HuH-7.5 (cell line): ENCODE data around the gene AGBL1.

Source experiments
- DNase-seq: peaks from one replicate; pipeline ENCODE4 v3.0.0; 2011; ENCODE audit warnings: low spot score

The AGBL1 gene

GRCh38 chr15:86247249-86247955 lies 167.7 kb downstream of the AGBL1 start:
- no peak for DNase-seq

DNA sequence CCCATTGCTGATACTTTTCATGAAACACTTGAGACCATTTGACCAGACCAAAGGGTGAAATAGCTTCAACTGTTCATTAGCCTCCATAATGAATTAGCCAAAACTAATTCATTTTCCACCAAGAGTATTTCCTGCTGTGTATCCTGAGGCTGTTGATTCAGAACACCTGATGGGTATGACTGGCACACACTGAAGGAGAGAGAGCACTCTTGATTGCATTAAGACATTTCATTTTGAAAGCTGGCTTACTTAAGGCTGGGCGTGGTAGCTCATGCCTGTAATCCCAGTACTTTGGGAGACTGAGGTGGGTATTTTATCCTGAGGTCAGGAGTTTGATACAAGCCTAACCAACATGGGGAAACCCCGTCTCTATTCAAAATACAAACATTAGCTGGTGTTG lies 175.6 kb downstream of the AGBL1 start:
- no peak for DNase-seq

DNA sequence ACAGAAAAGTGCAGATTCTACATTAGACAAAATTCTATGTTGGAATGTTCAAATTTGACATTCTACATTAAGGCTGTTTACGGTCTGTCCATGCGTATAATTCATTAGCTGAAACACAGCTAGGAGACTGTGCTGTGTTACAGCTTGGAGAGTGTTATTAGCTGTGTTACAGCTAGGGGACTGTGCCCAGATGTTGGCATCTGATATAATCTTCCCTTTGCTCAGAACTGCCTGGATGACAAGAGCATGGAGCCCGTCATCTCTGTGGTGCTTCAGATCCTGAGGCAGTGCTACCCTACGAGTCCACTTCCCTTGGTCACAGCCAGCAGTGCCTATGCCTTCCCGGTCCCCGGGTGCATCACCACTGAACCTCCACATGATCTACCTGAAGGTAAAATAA lies 177.0 kb downstream of the AGBL1 start:
- DNase-seq = no peak

GRCh38 chr15:86259589-86259988 lies 179.9 kb downstream of the AGBL1 start:
- DNase-seq = no peak

- DNase-seq = no peak
These were observed 183.6 kb downstream of the AGBL1 start for GRCh38 chr15:86263230-86263629.

- no peak for DNase-seq
These were observed 187.3 kb downstream of the AGBL1 start for GRCh38 chr15:86266896-86267484.

DNA sequence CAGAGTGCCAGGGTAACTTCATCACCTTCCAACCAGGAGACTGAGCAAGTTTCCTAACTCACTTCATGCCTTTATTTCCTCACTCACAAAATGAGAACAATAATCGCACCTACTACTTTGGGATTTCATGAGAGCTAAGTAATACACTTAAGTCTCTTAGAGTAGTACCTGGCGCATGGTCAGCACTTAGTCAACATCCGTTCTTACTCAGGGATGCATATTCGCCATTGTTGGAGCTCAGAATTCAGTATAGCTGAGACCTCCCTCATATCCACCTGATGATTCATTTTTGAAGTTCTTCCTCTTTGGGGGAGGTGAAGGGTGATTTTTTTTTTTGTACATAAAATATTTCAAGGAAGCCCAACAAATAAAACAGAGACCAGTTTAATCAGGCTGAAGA lies 188.2 kb downstream of the AGBL1 start:
- no peak for DNase-seq

- DNase-seq = no peak
These were observed 188.9 kb downstream of the AGBL1 start for GRCh38 chr15:86268558-86268957.

DNA sequence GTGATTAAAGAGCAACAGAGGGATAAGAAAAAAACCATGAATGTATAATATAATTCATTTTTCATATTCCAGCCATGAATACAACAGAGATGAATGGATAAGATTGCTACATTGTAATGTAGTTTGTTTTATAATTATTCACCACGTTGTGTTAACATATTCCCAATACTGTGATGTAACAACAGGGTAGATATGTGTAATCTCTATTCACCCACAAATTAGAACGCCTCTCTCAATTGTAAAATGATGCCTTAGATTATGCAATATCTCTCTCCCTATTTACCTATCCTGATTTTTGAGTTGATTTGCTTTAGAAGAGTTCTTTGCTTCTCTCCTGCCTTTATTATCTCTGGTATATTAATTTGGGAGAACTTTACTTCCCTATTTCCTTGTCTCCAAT lies 193.6 kb downstream of the AGBL1 start:
- no peak for DNase-seq

- DNase-seq = no peak
These were observed 195.7 kb downstream of the AGBL1 start for GRCh38 chr15:86275361-86275760.

GRCh38 chr15:86278586-86278985 lies 198.9 kb downstream of the AGBL1 start:
- DNase-seq = no peak

GRCh38 chr15:86284635-86285034 lies 205.0 kb downstream of the AGBL1 start:
- no peak for DNase-seq

GRCh38 chr15:86295511-86295910 lies 215.8 kb downstream of the AGBL1 start:
- DNase-seq = no peak

DNA sequence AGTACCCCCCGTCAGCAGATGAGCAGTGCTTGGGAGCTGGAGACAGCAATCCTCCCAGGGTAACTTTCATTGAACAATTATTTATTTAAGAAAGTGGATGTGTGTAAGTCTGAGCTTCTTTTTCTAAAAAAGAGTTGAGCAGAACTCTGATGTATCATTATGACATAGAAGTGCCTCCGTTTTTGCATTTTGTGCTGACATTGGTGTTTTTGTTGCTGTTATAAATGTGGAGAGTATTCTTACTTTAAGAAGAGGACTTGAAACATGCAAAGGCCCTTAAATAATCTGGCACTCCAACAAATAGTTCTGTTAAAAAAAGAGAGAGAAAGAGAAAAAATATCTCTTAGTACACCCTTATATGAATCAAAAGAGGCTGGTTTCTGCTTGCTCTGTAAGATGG lies 217.1 kb downstream of the AGBL1 start:
- no peak for DNase-seq

- DNase-seq = no peak
These were observed 220.9 kb downstream of the AGBL1 start for GRCh38 chr15:86300390-86301125.

GRCh38 chr15:86311568-86312280 lies 232.1 kb downstream of the AGBL1 start:
- no peak for DNase-seq

- no peak for DNase-seq
These were observed 232.8 kb downstream of the AGBL1 start for GRCh38 chr15:86312486-86312885.

DNA sequence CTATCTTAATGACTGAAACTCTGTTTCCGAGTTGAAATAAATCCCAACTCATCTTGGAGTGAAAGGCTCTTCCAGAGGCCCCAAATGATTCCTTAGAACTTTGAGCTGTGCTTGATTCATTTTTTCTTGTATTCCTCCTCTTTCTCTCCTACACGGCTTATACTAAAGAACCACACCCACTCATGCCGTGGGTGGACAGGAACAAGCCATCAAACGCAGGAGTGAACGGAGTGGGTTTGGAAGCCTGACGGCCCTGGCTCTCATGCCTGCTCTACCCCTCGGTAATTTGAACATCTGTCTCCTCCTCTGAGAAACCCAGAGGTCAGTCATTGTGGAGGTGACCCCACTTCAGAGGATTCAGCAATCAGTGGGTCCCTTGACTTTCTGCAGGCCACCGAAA lies 236.5 kb downstream of the AGBL1 start:
- DNase-seq = no peak

GRCh38 chr15:86316726-86317383 lies 237.2 kb downstream of the AGBL1 start:
- no peak for DNase-seq

DNA sequence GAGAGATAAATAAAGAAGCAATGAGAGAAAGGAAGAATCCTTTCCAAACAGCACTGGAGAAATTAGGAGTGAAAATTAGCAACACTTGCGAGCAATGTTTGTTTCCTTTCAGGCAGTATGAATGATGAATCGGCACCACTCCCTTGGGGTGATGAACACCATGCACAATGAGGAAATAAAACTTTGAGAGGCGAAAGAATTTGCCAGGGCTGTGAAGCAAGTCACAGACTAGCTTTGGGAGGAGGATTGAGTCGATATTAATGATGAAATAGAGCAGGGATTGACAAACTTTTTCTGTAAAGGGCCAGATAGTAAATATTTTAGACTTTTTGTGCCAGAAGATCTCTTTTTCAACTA lies 237.7 kb downstream of the AGBL1 start:
- no peak for DNase-seq

DNA sequence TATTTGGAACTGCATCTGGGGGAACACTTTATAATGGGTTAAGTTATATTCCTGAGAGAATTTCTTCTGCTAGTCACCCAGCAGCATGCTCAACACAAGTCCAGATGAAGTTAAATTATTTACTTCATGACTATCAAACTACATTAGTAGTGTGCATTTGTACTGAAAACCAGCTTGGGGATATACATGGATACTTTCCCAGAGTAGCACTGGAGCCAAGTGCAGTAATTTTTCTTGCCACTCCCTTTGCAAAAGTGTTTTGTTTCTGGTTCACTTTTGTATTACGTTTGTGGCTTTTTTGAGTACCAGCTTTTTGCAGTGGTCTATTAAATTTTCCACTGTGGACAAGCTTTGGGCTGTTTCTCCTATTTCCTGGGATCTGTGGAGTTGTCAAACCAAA lies 243.0 kb downstream of the AGBL1 start:
- DNase-seq = no peak

GRCh38 chr15:86327230-86327865 lies 247.7 kb downstream of the AGBL1 start:
- no peak for DNase-seq
